HG03025 (cell line): ENCODE measurements around the gene PNPLA1.

Experiments used
- ATAC-seq: cut with Tn5 transposase; IDR thresholded peaks from one replicate; pipeline ENCODE4 v1.9.1; 2021; ENCODE audit warnings: mild to moderate bottlenecking, moderate library complexity; ENCODE audit not compliant: unreplicated experiment, low FRiP score

The PNPLA1 gene

GRCh38 chr6:36350681-36351571 lies 81.1 kb downstream of the PNPLA1 start:
- no peak for ATAC-seq

GRCh38 chr6:36352477-36353157 lies 82.8 kb downstream of the PNPLA1 start:
- ATAC-seq = no peak

GRCh38 chr6:36353411-36353915 lies 83.6 kb downstream of the PNPLA1 start:
- no peak for ATAC-seq

GRCh38 chr6:36355819-36356218 lies 86.0 kb downstream of the PNPLA1 start:
- ATAC-seq = no peak

DNA sequence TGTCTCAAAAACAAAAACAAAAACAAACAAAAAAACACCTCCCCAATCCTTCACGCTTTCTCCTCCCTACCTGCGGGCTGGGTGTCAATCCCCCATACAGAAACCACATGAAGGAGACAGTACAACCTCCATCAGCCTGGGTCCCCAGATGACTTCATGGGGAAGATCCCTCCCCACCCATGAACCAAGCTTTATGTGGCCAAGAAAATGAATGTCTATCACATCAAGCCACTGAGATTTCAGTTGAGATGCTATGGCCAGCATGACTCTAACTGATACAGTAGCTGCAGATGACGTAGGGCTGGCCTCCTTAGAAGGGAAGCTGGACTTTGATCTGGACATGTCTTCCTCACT lies 88.0 kb downstream of the PNPLA1 start:
- ATAC-seq = no peak
